Activated CD8-positive, alpha-beta memory T cell treated with anti-CD3 and anti-CD28 coated beads for 48 hours (primary cell): ENCODE data around the gene CDC42.
"Not testable (repeated sequence)": the region's sequence is repeated elsewhere in the genome, so short reads cannot be mapped to it uniquely, and the experiment has no call there.

ENCODE experiments used
- DNase-seq, 3 experiments: peaks; one replicate each; pipeline ENCODE4 v3.0.0-alpha.2; 2020; ENCODE audit warnings: low read depth in 2 of 3, low spot score in 2 of 3

Gene CDC42

GRCh38 chr1:22052115-22053016, at the start of gene CDC42:
CDC42 (plus strand) TSS chr1:22052709; CDS start chr1:22078479, 25,770 bp downstream.
- DNase-seq: peak; percentile 94

- not testable (repeated sequence) for DNase-seq
Observed at GRCh38 chr1:22002875-22003274, 49.6 kb upstream of the CDC42 start.

DNA sequence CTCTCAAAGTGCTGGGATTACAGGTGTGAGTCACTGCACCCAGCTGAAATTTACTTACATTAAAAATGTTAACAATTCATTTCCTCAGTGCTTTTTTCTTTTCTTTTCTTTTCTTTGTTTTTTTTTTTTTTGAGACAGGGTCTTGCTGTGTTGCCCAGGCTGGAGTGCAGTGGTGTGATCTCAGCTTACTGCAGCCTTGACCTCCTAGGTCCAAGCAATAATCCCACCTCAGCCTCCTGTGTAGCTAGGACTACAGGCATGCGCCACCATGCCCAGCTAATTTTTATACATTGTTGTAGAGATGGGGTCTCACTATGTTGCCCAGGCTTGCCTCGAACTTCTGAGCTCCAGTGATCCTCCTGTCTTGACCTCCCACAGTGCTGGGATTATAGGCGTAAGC, 48.5 kb upstream of the CDC42 start:
- not testable (repeated sequence) for DNase-seq

DNA sequence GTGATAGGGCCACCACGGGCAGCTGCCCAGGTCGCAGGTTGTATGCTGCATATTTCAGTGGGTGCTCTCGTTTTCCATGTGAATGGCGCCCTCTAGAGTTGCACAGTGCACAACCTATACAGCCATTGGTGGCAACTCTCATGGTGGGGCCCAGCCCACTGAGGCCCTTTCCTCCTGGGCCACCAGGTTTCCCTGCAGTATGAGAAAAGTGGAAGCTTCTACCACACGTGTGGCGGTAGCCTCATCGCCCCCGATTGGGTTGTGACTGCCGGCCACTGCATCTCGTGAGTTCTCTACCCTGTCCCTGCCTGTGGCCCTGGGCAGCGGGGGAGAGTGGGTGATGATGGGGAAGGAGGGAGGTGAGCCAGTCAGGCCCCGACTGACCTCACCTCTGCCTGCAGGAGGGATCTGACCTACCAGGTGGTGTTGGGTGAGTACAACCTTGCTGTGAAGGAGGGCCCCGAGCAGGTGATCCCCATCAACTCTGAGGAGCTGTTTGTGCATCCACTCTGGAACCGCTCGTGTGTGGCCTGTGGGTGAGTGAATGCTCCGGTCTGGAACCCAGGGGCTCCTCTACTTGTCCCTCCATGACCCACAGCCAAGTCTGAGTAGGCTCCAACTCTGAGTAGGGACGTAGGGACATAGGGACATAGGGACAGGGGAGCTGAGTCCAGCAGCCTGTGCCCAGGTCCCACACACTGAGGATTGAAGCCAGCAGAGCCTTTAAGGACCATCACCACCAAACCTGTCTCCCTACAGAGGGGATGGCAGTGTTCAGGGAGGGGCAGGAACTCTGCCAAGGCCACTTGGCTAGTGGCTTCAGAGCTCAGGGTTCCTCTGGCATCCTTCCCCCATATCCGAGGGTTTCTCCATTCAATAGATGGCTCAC, 47.0 kb upstream of the CDC42 start:
- not testable (repeated sequence) for DNase-seq

DNA sequence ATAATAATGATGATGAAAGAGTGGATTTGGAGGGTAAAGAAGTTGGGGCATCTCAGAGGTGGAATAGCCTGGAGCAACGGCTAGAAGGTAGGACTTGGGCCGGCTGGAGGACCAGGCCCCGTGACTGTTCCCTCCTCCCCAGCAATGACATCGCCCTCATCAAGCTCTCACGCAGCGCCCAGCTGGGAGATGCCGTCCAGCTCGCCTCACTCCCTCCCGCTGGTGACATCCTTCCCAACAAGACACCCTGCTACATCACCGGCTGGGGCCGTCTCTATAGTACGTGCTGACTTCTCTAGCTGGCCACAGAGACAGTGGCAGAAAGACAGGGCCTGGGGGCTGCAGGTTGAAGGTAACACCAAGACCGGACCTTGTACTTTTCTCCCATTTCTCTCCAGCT, 45.8 kb upstream of the CDC42 start:
- DNase-seq: not testable (repeated sequence)

GRCh38 chr1:22007262-22007661, 45.2 kb upstream of the CDC42 start:
- DNase-seq: not testable (repeated sequence)

- not testable (repeated sequence) for DNase-seq
Observed at GRCh38 chr1:22009566-22009965, 42.9 kb upstream of the CDC42 start.

DNA sequence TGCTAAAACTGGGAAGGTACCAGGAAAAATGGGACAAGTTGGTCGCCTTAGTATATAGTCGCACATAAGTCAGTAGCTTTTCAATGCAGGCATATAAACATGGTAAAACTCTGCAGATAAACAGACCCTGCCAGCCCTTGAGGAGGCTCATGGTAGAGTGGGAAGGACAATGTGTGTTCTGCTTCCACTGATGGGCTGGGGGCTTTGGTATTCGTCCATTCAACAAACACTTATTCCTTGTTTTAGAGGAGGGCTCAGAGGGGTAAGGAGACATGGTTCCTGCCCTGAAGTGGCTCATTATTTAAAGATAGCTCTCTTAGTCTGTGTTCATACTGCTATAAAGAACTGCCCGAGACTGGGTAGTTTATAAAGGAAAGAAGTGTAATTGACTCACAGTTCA, 39.8 kb upstream of the CDC42 start:
- not testable (repeated sequence) for DNase-seq

- not testable (repeated sequence) for DNase-seq
Observed at GRCh38 chr1:22014575-22015206, 37.8 kb upstream of the CDC42 start.

DNA sequence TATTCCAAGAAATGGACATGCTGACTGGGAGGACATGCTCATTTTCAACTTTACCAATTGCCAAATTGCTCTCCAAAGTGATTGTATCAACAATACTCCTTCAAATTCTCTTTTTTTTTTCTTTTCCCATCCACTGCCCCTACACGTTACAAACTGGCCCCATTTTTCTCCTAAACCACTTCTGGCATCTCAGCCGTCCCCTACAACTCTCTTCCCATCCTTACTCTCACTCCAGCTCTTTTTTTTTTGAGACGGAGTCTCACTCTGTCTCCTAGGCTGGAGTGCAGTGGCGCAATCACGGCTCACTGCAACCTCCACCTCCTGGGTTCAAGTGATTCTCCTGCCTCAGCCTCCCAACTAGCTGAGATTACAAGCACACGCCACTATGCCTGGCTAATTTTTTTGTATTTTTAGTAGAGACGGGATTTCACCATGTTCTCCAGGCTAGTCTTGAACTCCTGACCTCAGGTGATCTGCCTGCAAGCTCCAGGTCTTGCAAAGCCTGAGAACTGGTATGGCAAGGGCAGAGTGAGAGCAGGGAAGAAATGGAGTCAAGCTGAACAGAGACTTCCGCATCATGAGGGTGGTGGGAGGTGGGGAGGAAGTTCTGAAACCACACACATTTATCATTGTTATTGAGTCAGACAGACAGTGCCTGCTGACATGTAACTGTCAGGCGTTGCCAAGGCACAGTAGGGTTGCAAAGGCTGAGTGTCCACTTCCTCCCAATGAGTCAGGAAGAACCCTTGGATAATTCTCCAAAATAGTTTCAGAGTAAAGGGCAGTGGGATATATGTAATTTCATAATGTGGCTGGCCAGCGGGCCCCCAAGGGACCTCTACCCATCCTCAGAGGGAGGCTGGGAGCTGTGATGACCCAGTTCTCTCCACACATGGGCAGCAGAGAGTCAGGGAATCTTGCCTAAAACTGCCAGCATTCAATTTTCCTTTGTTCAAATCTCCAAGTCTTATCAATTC, 33.6 kb upstream of the CDC42 start:
- peak in 1 of 3 experiments; percentile 45 for DNase-seq

DNA sequence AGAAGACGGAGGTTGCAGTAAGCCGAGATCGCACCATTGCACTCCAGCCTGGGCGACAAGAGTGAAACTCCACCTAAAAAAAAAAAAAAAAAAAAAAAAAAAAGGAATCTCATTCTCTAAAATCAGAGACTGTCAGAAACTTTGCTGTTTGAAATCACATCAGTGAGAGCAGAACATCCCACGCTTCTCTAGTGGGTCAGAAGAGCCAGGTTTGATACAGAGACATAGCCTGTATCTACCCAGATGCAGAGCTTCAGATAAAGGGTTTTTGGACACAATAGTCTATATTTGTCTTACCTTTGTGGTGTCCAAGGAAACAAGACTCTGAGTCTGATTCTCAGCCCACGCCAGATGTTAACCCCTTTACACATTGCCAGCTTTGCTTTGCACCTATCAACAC, 31.4 kb upstream of the CDC42 start:
- DNase-seq: no peak

GRCh38 chr1:22024485-22025367, 27.8 kb upstream of the CDC42 start:
- DNase-seq: peak; percentile 18 to 56 (median 53)

- DNase-seq: peak; percentile 60 to 78 (median 76)
Observed at GRCh38 chr1:22025368-22026155, 26.9 kb upstream of the CDC42 start.

GRCh38 chr1:22026924-22027289, 25.6 kb upstream of the CDC42 start:
- DNase-seq: no peak

DNA sequence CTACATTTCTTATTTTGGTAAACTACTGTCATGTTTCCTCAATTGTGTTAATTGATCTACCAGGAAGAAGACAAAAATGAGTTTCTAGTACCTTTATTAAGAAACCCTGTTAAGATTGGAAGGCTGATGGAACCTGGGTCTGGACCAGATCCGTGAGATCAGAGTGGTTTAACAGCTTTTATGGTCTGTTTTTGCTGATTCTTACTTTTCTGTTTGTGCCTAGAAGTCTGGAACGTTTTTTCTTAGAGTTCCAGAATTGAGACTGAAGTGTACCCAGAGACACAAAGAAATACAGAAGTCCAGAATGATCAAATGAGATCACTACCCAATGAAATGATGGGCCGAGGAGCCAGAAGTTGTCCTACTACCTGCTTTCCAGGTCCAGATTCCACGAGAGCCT, 22.5 kb upstream of the CDC42 start:
- no peak for DNase-seq

- no peak for DNase-seq
Observed at GRCh38 chr1:22030473-22030872, 22.0 kb upstream of the CDC42 start.

DNA sequence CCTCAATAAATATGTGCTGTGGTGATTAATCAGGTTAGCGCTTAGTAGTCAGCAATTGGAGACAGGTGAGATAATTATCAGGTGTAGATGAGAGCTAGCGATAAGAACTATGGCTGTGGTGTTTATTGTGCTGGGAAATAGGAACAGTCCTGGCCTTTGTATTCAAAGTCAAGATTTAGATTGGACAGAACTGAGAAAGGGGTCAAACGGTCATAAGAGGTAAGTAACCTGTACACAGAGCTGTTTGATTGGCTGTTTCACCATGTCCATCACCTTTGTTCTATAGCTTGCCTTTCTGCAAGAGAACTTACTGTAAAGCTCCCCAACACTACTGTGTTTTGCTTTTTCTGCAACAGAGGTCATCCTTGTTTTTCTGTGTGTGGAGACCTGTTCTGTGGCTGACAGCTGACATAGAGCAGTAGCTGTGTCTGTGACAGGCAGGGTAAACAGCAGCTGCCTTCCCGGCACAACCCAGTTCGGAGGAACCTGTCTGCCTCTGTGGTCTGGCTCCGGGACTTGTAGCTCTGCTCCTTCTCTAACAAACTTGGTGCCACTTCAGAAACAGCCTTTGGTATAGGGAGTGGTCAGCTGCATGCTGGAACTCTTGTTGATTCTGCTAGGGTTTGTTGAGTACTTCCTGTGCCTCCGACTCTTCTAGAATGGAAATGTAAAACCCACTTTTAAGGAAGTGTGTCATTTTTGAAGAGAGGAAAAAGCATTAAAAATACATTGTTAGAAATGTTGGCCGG, 21.1 kb upstream of the CDC42 start:
- DNase-seq: no peak

DNA sequence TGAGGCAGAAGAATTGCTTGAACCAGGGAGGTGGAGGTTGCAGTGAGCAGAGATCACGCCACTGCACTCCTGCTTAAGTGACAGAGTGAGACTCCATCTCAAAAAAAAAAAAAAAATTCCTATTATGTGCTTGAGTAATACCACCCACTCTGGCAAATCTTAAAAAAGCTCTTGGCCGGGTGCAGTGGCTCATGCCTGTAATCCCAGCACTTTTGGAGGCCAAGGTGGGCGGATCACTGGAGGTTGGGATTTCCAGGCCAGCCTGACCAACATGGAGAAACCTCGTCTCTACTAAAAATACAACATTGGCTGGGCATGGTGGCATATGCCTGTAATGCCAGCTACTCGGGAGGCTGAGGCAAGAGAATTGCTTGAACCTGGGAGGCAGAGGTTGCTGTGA, 17.7 kb upstream of the CDC42 start:
- not testable (repeated sequence) for DNase-seq
